AG09309 (cell line): ENCODE data around the gene GCKR.

ENCODE experiments used
- DNase-seq: peaks from one replicate; pipeline ENCODE4 v3.0.0-alpha.2; 2010; ENCODE audit warnings: low read depth
- H3K4me3 ChIP-seq: 2 replicates; pipeline ENCODE4 v1.5.1; 2011; ENCODE audit warnings: mild to moderate bottlenecking, low read depth, low read length, moderate library complexity; ENCODE audit not compliant: control insufficient read depth
- TF ChIP-seq, protein P1 (sequence below): IDR thresholded peaks from 2 replicates; pipeline ENCODE4 v1.5.1; 2011; ENCODE audit warnings: mild to moderate bottlenecking, low read depth, low read length, inconsistent platforms; ENCODE audit not compliant: insufficient read depth, control insufficient read depth; ENCODE audit errors: missing control alignments

Gene GCKR

DNA sequence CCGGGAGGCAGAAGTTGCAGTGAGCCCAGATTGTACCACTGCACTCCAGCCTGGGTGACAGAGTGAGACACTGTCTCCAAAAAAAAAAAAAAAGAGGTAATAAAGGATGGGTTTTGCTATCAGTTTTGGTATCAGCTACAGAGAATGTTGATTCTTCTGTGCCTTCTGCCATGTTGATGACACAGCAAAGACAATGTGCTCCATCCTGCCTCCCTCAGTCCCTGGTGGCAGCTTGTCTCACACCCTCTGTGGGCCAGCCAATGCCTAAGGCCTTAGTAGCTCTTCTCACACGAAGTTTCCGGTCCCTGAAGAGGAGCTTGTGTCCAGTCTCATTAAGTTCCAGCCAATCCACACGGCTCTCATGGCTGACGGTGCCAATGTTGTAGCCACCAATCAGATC lies 24.7 kb upstream of the GCKR start:
- no peak for DNase-seq
- H3K4me3 ChIP-seq, result no peak overlapping the region
- TF ChIP-seq, protein P1, sequence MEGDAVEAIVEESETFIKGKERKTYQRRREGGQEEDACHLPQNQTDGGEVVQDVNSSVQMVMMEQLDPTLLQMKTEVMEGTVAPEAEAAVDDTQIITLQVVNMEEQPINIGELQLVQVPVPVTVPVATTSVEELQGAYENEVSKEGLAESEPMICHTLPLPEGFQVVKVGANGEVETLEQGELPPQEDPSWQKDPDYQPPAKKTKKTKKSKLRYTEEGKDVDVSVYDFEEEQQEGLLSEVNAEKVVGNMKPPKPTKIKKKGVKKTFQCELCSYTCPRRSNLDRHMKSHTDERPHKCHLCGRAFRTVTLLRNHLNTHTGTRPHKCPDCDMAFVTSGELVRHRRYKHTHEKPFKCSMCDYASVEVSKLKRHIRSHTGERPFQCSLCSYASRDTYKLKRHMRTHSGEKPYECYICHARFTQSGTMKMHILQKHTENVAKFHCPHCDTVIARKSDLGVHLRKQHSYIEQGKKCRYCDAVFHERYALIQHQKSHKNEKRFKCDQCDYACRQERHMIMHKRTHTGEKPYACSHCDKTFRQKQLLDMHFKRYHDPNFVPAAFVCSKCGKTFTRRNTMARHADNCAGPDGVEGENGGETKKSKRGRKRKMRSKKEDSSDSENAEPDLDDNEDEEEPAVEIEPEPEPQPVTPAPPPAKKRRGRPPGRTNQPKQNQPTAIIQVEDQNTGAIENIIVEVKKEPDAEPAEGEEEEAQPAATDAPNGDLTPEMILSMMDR, result no peak

DNA sequence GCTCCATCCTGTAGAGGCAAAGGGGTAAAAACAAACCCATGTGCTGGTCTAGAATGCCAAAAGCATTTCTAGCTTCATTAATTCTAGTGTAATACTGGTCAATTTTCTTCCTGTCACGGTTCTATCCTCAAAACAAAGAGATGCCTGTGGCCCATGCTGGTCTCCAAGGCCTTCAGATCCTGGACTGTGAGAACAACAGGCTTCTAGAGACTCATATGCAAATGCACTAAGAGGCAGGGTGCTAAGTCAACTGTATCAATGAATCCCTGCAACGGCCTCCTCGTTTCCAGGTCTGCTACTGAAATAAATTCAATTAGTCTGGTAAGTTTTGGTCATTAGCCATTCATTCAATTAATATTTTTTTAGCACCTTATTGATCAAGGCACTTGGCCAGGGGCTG lies 11.1 kb upstream of the GCKR start:
- TF ChIP-seq, protein P1, result no peak
- DNase-seq, result no peak
- no peak overlapping the region for H3K4me3 ChIP-seq

DNA sequence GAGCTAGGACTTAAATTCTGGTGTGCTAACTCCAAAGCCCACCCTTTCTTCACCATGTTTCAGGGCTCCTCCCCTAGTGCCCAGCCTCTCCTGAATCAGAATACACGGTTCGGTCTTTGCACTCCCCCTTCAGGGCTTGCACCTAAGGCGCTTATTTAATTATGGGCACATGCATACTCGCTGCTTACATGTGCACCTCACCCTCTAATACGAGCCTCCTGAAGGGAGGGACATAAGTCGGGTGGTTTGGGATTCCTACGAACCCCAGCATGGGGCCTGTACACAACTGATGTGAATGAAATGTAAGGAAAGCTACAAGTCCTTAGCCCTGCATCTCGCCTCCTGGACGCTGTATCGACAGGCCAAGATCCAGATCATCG lies 7.5 kb upstream of the GCKR start:
- DNase-seq, result no peak
- TF ChIP-seq, protein P1, result no peak
- peak overlapping the region; percentile 77 for H3K4me3 ChIP-seq

- DNase-seq, result peak; percentile 87
- TF ChIP-seq, protein P1, result no peak
- H3K4me3 ChIP-seq, result peak within 1 kb of the TSS; percentile 77
Observed at GRCh38 chr2:27489498-27490397, 6.9 kb upstream of the GCKR start, which contains the start of gene IFT172. Gene IFT172 (minus strand): TSS chr2:27489743. CDS start chr2:27489653, 90 bp downstream.

- H3K4me3 ChIP-seq, result no peak overlapping the region
- no peak for DNase-seq
- TF ChIP-seq, protein P1, result no peak
Observed at GRCh38 chr2:27492557-27492956, 4.1 kb upstream of the GCKR start.

DNA sequence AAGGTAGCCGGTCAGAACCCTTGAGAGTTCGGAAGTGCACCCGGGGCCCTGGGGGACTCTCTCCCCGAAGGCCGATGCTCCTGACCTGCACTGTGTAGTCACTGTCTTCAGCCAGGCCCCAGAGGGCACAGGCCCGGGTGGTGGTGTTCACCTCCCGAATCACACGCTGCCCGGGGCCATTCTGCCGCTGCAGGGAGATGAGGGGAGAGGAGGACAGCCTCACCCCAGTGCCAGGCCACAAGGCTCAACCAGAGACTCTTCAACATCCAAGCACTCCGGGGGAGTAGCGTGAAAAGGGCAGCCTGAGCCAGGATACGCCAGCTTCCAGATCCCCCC lies 2.7 kb upstream of the GCKR start:
- no peak for DNase-seq
- peak overlapping the region; percentile 95 for H3K4me3 ChIP-seq
- TF ChIP-seq, protein P1, result no peak
